Fibroblast of peridontal ligament (primary cell): ENCODE measurements around the gene MTMR10.
A peak's percentile ranks its signal among the peaks of the same experiment; 100 is the strongest.

Experiments
- DNase-seq: peaks from one replicate; pipeline ENCODE4 v3.0.0-alpha.2; 2010; ENCODE audit errors: extremely low read depth

MTMR10 gene

GRCh38 chr15:30991255-30992235 is at the start of gene MTMR10:
MTMR10 (minus strand) TSS chr15:30991628; CDS start chr15:30991506, 122 bp downstream.
- peak; percentile 63 for DNase-seq

GRCh38 chr15:31040611-31041010 is 49.2 kb upstream of the MTMR10 start:
- DNase-seq, result no peak

GRCh38 chr15:31039961-31040360 is 48.5 kb upstream of the MTMR10 start:
- no peak for DNase-seq

- DNase-seq, result no peak
Observed at GRCh38 chr15:31037731-31038477, 46.5 kb upstream of the MTMR10 start.

GRCh38 chr15:31036783-31037182 is 45.4 kb upstream of the MTMR10 start:
- no peak for DNase-seq

- no peak for DNase-seq
Observed at GRCh38 chr15:31035610-31036009, 44.2 kb upstream of the MTMR10 start.

GRCh38 chr15:31034152-31034551 is 42.7 kb upstream of the MTMR10 start:
- DNase-seq, result peak; percentile 46

- DNase-seq, result peak; percentile 92
Observed at GRCh38 chr15:31032961-31033371, 41.5 kb upstream of the MTMR10 start.

- DNase-seq, result peak; percentile 42
Observed at GRCh38 chr15:31031471-31032067, 40.1 kb upstream of the MTMR10 start.

- no peak for DNase-seq
Observed at GRCh38 chr15:31027910-31028578, 36.6 kb upstream of the MTMR10 start.

- DNase-seq, result no peak
Observed at GRCh38 chr15:31025996-31026395, 34.6 kb upstream of the MTMR10 start.

- DNase-seq, result no peak
Observed at GRCh38 chr15:31024979-31025378, 33.6 kb upstream of the MTMR10 start.

GRCh38 chr15:31024330-31024729 is 32.9 kb upstream of the MTMR10 start:
- DNase-seq, result peak; percentile 93

GRCh38 chr15:31023841-31024240 is 32.4 kb upstream of the MTMR10 start:
- no peak for DNase-seq

GRCh38 chr15:31021067-31021665 is 29.7 kb upstream of the MTMR10 start:
- DNase-seq, result no peak

- DNase-seq, result no peak
Observed at GRCh38 chr15:31020542-31020941, 29.1 kb upstream of the MTMR10 start.

GRCh38 chr15:31019986-31020385 is 28.6 kb upstream of the MTMR10 start:
- DNase-seq, result no peak

GRCh38 chr15:31017311-31017710 is 25.9 kb upstream of the MTMR10 start:
- DNase-seq, result no peak

- DNase-seq, result peak; percentile 38
Observed at GRCh38 chr15:31016446-31016915, 25.1 kb upstream of the MTMR10 start.

- no peak for DNase-seq
Observed at GRCh38 chr15:31014608-31014925, 23.1 kb upstream of the MTMR10 start.

- no peak for DNase-seq
Observed at GRCh38 chr15:31013863-31014607, 22.6 kb upstream of the MTMR10 start.
